ENCODE data around the gene PYDC1. TPM values are rescaled to one million over a fixed set of nuclear protein-coding genes. Genes with fewer than 3 reads are reported as not detected.

The PYDC1 gene
- not detected in 2 replicates for total RNA-seq

DNA sequence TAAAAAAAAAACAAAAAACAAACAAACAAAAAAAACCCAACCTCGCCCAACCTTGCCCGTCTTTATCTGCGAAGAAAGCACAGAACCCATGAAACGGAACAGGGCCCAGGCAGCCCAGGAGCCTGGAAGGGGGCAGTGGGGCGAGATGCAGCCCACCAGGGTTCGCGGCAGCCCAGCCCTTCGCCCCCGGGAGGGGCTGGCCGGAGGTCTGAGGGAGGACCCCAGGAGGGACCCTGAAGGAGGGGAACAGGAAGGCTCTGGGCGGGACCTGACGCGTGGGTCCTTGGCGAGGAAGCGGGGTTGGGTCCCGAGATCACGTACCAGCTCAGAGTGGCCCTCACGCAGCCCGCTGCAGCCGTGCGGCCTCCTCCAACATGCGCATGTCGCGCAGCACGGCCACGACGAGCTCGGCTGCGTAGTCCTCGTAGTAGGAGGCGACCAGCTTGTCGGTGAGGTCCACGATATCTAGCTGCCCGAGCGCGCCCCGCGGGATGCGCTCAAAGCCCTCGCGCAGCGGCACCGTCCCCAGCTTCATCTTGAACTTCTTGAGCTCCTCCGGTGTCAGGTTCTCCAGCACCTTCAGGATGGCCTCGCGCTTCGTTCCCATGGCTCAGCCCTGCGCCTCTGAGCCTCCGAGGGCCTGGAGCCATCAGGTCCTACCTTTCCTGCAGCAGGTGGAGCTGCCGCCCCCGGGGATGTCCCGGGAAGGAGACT lies at the start of gene PYDC1:
Gene PYDC1 (minus strand): TSS at position 714 of the 714 bp plus-strand sequence. CDS start 107 bp downstream, at position 607.

DNA sequence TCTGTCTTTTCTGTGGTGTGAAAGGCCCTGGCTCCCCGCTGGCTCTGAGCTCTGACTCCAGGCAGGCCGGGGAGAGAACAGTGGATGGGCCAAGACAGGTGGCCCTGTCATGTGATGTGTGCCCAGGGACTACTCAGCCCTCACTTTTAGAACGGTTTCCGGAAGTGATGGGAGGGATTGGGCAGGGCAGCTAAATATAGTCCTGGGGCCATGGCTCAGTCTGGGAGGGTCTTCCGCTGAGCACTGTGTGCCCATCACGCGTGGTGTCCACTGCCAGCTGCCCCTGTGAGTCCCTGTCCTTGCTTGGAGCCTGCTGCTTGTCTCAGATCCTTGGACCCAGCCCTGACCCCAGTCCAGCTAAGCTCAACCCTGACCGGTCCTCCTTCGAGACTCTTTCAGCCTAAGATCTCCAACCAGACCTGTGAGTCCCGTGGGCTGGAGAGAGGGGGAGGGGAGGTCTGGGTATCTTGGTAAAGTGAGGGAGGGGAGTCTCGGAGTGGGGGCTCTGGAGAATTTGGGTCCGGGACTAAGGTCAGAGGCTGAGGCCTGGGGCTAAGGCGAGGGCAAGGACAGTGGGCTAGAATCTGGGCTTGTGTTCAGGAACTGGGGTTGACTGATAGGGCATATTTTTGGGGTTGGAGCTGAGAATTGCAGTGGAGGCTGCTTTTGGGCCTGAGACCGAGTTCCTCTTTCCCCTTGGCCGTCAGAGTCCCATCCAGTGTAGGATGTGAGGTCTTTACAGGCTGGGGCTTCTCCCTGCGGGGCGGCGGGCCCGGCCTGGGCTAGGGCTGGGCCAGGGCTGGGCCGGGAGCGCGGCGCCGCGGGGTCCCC lies 2.8 kb downstream of the PYDC1 start, which contains the start of gene TRIM72:
Gene TRIM72 (plus strand): TSS at position 243 of the 831 bp plus-strand sequence. CDS start 620 bp downstream, outside the sequence.

DNA sequence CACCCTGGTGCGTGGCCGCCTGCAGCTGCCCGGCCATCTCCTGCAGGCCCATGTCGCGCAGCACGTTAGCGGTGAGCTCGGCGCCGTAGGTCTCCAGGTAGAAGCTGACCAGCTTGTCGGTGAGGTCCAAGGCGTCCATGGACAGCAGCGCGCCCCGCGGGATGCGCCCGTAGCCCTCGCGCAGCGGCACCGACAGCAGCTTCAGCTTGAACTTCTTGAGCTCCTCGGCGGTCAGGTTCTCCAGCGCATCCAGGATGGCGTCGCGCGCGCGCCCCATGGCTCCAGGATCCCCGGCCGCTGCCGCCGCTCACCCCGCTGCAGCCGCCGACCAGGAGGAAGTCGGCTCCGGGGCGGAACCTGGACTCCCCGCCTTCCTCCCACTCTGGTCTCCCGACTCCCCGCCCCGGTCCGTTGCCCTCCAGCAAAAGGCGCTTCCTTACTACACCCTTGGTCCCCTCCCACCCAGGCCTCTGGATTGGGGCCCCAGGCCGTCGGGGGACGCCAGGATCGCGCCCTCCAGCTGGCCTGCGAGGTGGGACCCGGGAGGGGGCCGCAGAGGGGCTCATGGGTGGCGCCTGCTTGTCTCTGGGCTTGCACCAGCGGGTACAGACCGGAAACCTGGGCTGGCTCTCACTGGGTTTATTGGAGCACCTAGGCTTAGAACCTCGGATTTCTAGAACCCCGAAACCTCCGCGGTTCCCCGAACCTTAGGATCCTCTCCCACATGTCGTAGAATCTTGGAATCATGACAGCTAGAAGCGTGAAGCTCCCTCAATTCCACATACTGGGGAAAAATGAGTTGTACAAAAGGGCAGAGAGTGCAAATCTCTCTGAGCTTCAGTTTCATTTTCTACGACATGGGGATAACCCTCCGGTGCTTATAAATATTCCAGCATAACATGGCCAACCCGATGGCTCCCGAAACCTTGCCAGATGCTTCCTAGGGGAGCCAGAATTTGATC lies 14.2 kb downstream of the PYDC1 start, which contains the start of gene PYCARD:
Gene PYCARD (minus strand): TSS at position 347 of the 962 bp plus-strand sequence. CDS start 70 bp downstream, at position 277.

DNA sequence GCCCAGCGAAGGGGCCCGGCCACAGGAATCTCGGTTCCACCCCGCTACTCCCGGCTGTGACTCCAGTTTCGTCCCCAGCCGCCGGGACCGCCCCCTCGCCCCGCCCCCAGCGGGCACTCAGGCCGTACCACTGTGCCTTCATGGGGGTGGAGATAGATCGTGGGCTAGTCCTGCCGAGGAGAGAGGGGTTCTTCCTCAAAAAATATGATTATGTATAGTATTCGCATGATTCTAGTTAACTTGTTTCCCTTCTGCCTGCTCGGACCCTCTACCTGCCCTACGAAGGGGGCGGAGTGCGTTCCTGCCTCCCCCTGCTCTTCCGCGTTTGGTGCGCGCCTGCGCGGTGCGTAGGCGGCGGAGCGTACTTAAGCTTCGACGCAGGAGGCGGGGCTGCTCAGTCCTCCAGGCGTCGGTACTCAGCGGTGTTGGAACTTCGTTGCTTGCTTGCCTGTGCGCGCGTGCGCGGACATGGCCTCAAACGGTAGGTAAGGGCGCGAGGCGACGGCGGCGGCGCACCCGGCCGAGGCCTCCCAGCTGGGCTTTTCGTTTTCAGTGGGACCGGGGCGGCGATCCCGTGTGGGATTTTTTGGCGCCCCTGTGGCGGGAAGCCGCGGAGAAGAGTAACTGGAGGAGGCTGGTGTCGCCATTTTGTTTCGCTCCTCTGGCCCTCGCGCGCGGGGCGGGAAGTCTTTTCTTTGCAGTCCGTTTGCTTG lies 37.0 kb downstream of the PYDC1 start, which contains the start of gene FUS:
Gene FUS (plus strand): TSS at position 393 of the 713 bp plus-strand sequence. CDS start 76 bp downstream, at position 469.

Small RNAs within 50 kb of the gene (small RNA-seq; reads per million reads assigned to genes)
- gene NDUFA3P6, result not detected

Other genes with a start within 250 kb of the PYDC1 start
- gene HSD3B7, start 231.9 kb downstream of the PYDC1 start, total RNA-seq, result 13.7 and 16.5 TPM in 2 replicates
- 1.5 and 2.0 TPM in 2 replicates for gene STX1B, start 206.5 kb downstream of the PYDC1 start, total RNA-seq
- gene STX4, start 183.6 kb downstream of the PYDC1 start, total RNA-seq, result 26.8 and 35.3 TPM in 2 replicates
- 21.2 and 37.3 TPM in 2 replicates for gene ZNF668, start 142.9 kb downstream of the PYDC1 start, total RNA-seq
- 20.3 and 26.3 TPM in 2 replicates for gene ZNF646, start 142.7 kb downstream of the PYDC1 start, total RNA-seq
- gene PRSS53, start 128.2 kb downstream of the PYDC1 start, total RNA-seq, result 3.1 and 3.8 TPM in 2 replicates
- 60.9 and 83.2 TPM in 2 replicates for gene VKORC1, start 122.3 kb downstream of the PYDC1 start, total RNA-seq
- 40.8 and 43.4 TPM in 2 replicates for gene BCKDK, start 108.7 kb downstream of the PYDC1 start, total RNA-seq
- 28.3 and 31.0 TPM in 2 replicates for gene KAT8, start 99.5 kb downstream of the PYDC1 start, total RNA-seq
- 66.0 and 67.9 TPM in 2 replicates for gene PRSS8, start 81.4 kb downstream of the PYDC1 start, total RNA-seq
- gene PRSS36, start 67.1 kb downstream of the PYDC1 start, total RNA-seq, result 2.5 and 4.3 TPM in 2 replicates
- 48.7 and 60.4 TPM in 2 replicates for gene FUS, start 37.0 kb downstream of the PYDC1 start, total RNA-seq
- gene PYCARD, start 14.4 kb downstream of the PYDC1 start, total RNA-seq, result 51.5 and 95.4 TPM in 2 replicates
- gene TRIM72, start 3.0 kb downstream of the PYDC1 start, total RNA-seq, result not detected in 2 replicates
- under 0.01 TPM in 1 of 2 replicates, not detected in the other for gene ITGAM, start 42.8 kb upstream of the PYDC1 start, total RNA-seq
- gene ITGAX, start 138.0 kb upstream of the PYDC1 start, total RNA-seq, result not detected in 2 replicates
- not detected in 2 replicates for gene ITGAD, start 176.2 kb upstream of the PYDC1 start, total RNA-seq
- not detected in 2 replicates for gene COX6A2, start 211.2 kb upstream of the PYDC1 start, total RNA-seq
- gene ZNF843, start 225.7 kb upstream of the PYDC1 start, total RNA-seq, result 0.87 and 2.4 TPM in 2 replicates
- gene ARMC5, start 242.4 kb upstream of the PYDC1 start, total RNA-seq, result 16.5 and 19.6 TPM in 2 replicates